Colonic mucosa (tissue), 4 donors: Measurements from ENCODE around the gene RASSF4. TPM values are rescaled to one million over a fixed set of nuclear protein-coding genes. Genes with fewer than 3 reads are reported as not detected.

ENCODE experiments used
- DNase-seq: peaks from one replicate; pipeline ENCODE4 v3.0.0-alpha.2; 2020
- H3K27ac ChIP-seq: fragments of 200-600 bp; one replicate; pipeline ENCODE4 v1.8.0; 2021
- H3K27me3 ChIP-seq: fragments of 200-600 bp; one replicate; pipeline ENCODE4 v1.8.0; 2021
- H3K36me3 ChIP-seq: fragments of 200-600 bp; one replicate; pipeline ENCODE4 v1.8.0; 2021
- H3K4me1 ChIP-seq: fragments of 200-600 bp; one replicate; pipeline ENCODE4 v1.8.0; 2021; ENCODE audit warnings: mild to moderate bottlenecking
- H3K4me3 ChIP-seq: fragments of 200-600 bp; one replicate; pipeline ENCODE4 v1.8.0; 2021
- H3K9ac ChIP-seq, 2 donors: one replicate each; pipeline ENCODE4 v1.7.0; 2013; ENCODE audit warnings: control low read depth in 2 of 2, low read depth in 2 of 2, low read length in 2 of 2
- H3K9me3 ChIP-seq: fragments of 200-600 bp; one replicate; pipeline ENCODE4 v1.8.0; 2021
- intact Hi-C: fragments of 100-400 bp; cut with DNase I; formaldehyde crosslinking; loops from one replicate; pipeline ENCODE4 v1.14.1; 2022
- total RNA-seq, 2 donors: library from RNA; stranded (reverse); fragmentation: NEBNext Ultra II Directional in 1 of 2; extraction: Animal tissue kit (Norgen Biotek cat#: 25700) in 1 of 2; gene quantifications; one replicate each; pipeline ENCODE4 v1.2.1, GENCODE V29; 2021
- TF ChIP-seq, protein P1 (sequence below): fragments of 200-600 bp; IDR thresholded peaks from one replicate; pipeline ENCODE4 v1.8.0; 2022; ENCODE audit warnings: antibody characterized with exemption, mild to moderate bottlenecking
- donor health status: healthy.
- donor health status: DM: no; HTN: no; CAD: no.
- donor health status: DM: no; HTN: no; CAD: no.

Gene RASSF4
- total RNA-seq, 2 donors from 2014 or later: 13.1 to 19.9 TPM

- H3K9ac ChIP-seq: no peak overlapping the region
- H3K4me3 ChIP-seq: no peak overlapping the region
- no peaks in the 10 kb centered on the region for H3K9me3 ChIP-seq
- DNase-seq: no peak
- H3K36me3 ChIP-seq: no peaks in the 10 kb centered on the region
- TF ChIP-seq, protein P1, sequence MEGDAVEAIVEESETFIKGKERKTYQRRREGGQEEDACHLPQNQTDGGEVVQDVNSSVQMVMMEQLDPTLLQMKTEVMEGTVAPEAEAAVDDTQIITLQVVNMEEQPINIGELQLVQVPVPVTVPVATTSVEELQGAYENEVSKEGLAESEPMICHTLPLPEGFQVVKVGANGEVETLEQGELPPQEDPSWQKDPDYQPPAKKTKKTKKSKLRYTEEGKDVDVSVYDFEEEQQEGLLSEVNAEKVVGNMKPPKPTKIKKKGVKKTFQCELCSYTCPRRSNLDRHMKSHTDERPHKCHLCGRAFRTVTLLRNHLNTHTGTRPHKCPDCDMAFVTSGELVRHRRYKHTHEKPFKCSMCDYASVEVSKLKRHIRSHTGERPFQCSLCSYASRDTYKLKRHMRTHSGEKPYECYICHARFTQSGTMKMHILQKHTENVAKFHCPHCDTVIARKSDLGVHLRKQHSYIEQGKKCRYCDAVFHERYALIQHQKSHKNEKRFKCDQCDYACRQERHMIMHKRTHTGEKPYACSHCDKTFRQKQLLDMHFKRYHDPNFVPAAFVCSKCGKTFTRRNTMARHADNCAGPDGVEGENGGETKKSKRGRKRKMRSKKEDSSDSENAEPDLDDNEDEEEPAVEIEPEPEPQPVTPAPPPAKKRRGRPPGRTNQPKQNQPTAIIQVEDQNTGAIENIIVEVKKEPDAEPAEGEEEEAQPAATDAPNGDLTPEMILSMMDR: no peak
- H3K27ac ChIP-seq: no peak overlapping the region
- intact Hi-C loops: no loop called here
- no peaks in the 10 kb centered on the region for H3K4me1 ChIP-seq
- no peaks in the 10 kb centered on the region for H3K27me3 ChIP-seq
Observed at GRCh38 chr10:44921061-44921460, 38.5 kb upstream of the RASSF4 start.

DNA sequence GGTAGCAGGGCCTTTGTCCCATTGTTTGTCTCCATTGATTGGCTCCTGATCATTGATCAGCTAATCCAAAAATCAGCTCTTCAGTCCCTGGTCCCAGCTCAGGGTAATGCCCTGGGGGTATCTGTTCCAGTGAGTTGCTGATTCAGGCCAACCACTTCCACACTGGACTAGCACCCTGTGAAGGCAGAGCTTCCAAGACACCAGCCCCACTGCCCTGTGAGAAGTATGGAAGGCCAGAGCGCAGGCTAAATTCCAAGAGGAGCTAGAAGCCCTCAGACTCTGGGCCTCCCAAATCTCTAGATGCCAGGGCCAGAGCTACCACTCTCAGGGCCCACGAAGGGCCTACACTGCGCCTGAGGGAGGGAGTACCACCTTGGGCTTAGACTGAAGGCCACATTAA, 38.1 kb upstream of the RASSF4 start:
- Histone ChIP-seq H3K27me3 (no peaks in the 10 kb centered on the region), H3K36me3 (no peaks in the 10 kb centered on the region), H3K4me1 (no peaks in the 10 kb centered on the region), H3K4me3 (no peak overlapping the region), H3K9me3 (no peaks in the 10 kb centered on the region), H3K9ac (no peak overlapping the region), H3K27ac (no peak overlapping the region)
- TF ChIP-seq, protein P1: no peak
- intact Hi-C loops: no loop called here
- no peak for DNase-seq

DNA sequence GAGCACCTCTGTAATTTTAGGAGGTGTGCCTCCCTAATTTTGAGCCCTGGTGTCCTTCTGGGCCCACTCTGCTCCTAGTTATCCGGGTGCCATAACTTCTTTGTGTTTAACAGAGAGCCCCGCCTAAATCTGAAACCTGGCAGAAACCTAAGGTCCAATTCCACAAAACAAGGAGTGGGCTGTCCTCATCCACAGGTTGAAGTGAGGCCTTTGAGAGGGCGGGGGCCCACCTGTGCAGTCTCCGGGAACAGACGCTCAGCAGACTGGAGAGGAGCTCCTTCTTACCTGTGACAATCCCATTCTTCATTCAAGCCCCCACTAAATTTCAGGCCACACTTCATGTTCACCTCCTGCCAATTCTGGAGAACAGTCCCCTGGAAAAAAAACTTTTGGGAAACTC, 37.6 kb upstream of the RASSF4 start:
- no peak for DNase-seq
- H3K27me3 ChIP-seq: no peaks in the 10 kb centered on the region
- TF ChIP-seq, protein P1: no peak
- no peak overlapping the region for H3K9ac ChIP-seq
- H3K4me1 ChIP-seq: no peaks in the 10 kb centered on the region
- no peak overlapping the region for H3K27ac ChIP-seq
- no peaks in the 10 kb centered on the region for H3K9me3 ChIP-seq
- H3K4me3 ChIP-seq: no peak overlapping the region
- intact Hi-C loops: no loop called here
- H3K36me3 ChIP-seq: no peaks in the 10 kb centered on the region

DNA sequence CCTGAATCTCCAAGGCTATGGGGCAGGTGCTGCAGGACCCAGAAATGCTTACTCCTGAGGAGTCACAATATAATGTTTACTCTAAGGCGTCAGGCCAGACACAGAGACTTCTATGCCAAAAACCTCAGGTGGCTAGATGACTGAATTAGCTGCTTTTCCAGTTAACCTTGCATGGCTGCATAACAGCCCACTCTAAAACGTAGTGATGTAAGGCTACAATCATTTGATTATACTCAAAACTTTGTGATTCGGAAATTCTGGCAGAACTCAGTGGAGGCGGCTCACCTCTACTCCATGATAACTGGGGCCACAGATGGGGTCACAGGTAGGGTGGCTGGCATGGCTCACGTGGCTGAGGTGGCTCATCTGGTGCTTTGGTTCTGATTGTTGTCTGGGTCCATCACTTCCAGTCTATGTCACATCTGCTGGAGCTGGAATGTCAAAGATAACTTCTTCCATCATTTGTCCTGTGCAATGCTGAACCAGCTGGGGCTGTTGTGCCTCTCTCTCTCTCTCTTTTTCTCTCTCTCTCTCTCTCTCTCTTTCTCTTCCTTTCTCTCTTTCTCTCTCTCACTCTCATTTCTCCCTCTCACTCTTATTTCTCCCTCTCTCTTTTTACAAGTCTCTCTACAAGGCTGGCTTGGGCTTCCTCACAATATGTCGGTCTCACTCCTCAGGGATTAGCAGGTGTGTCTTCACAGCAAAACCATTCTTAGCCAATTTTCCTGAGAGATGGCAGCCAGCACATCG, 36.6 kb upstream of the RASSF4 start:
- no peaks in the 10 kb centered on the region for H3K9me3 ChIP-seq
- no peak overlapping the region for H3K4me3 ChIP-seq
- TF ChIP-seq, protein P1: no peak
- intact Hi-C loops: no loop called here
- no peak for DNase-seq
- no peaks in the 10 kb centered on the region for H3K4me1 ChIP-seq
- no peak overlapping the region for H3K27ac ChIP-seq
- H3K9ac ChIP-seq: no peak overlapping the region
- no peaks in the 10 kb centered on the region for H3K36me3 ChIP-seq
- no peaks in the 10 kb centered on the region for H3K27me3 ChIP-seq

DNA sequence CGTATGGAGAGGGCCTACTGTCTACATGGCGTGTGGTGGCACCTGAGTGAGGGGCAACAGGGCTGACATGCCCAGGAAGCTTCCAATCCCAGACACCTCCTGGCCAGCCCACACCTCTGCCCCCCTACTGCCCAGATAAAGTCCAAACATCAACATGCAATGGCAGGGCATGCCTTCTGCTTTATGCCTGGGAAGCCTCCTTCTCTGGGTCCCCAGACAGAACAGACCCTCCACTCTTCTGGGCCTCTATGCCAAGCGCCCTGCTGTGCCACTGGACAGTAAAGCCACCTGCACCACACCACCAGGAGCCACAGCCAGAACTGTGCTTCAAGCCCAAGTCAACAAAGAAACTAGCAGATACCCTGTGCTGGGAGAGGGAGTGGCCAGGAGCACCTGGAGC, 36.0 kb upstream of the RASSF4 start:
- Histone ChIP-seq H3K9ac (no peak overlapping the region), H3K4me3 (no peak overlapping the region), H3K27me3 (no peaks in the 10 kb centered on the region), H3K27ac (no peak overlapping the region), H3K9me3 (no peaks in the 10 kb centered on the region), H3K36me3 (no peaks in the 10 kb centered on the region), H3K4me1 (no peaks in the 10 kb centered on the region)
- TF ChIP-seq, protein P1: no peak
- no peak for DNase-seq
- intact Hi-C loops: no loop called here
